Hepatic stellate cell (primary cell): ENCODE measurements around the gene SH2D7.

ENCODE experiments used
- DNase-seq: peaks from one replicate; pipeline ENCODE4 v3.0.0; 2011; ENCODE audit warnings: low spot score

The SH2D7 gene

GRCh38 chr15:78104566-78105475 lies 12.5 kb downstream of the SH2D7 start:
- DNase-seq, result no peak

- peak; percentile 35 for DNase-seq
Measured at GRCh38 chr15:78105476-78106241, 13.3 kb downstream of the SH2D7 start.

- DNase-seq, result no peak
Measured at GRCh38 chr15:78107471-78107870, 15.1 kb downstream of the SH2D7 start.

- DNase-seq, result peak; percentile 94
Measured at GRCh38 chr15:78108300-78109084, 16.1 kb downstream of the SH2D7 start.

- no peak for DNase-seq
Measured at GRCh38 chr15:78109156-78109555, 16.8 kb downstream of the SH2D7 start.

GRCh38 chr15:78110096-78110495 lies 17.7 kb downstream of the SH2D7 start:
- no peak for DNase-seq

GRCh38 chr15:78110916-78111475 lies 18.6 kb downstream of the SH2D7 start:
- DNase-seq, result no peak

GRCh38 chr15:78111788-78112187 lies 19.4 kb downstream of the SH2D7 start:
- no peak for DNase-seq

- no peak for DNase-seq
Measured at GRCh38 chr15:78112551-78112950, 20.2 kb downstream of the SH2D7 start.

- DNase-seq, result no peak
Measured at GRCh38 chr15:78120523-78120922, 28.2 kb downstream of the SH2D7 start.

GRCh38 chr15:78125267-78125666 lies 32.9 kb downstream of the SH2D7 start:
- DNase-seq, result no peak

- no peak for DNase-seq
Measured at GRCh38 chr15:78127882-78128281, 35.5 kb downstream of the SH2D7 start.

- no peak for DNase-seq
Measured at GRCh38 chr15:78129077-78129750, 36.9 kb downstream of the SH2D7 start.

- no peak for DNase-seq
Measured at GRCh38 chr15:78129751-78130287, 37.5 kb downstream of the SH2D7 start.

GRCh38 chr15:78130466-78131294 lies 38.3 kb downstream of the SH2D7 start:
- DNase-seq, result no peak

GRCh38 chr15:78131295-78132061 lies 39.1 kb downstream of the SH2D7 start, which contains the start of gene CIB2:
Gene CIB2, minus strand, starts transcription at chr15:78131445. Its CDS starts 230 bp downstream, at chr15:78131215.
- DNase-seq, result peak; percentile 85

- no peak for DNase-seq
Measured at GRCh38 chr15:78133801-78134200, 41.4 kb downstream of the SH2D7 start.

- no peak for DNase-seq
Measured at GRCh38 chr15:78139578-78139977, 47.2 kb downstream of the SH2D7 start.

- no peak for DNase-seq
Measured at GRCh38 chr15:78140292-78140691, 47.9 kb downstream of the SH2D7 start.
